Peyer's patch (tissue), 4 donors: ENCODE results near the gene CCDC78. TPM values are rescaled to one million over a fixed set of nuclear protein-coding genes. Genes with fewer than 3 reads are reported as not detected.

Experiments
- DNase-seq, 3 donors: peaks; one replicate each; pipeline ENCODE4 v3.0.0-alpha.2; 2017 to 2019
- H3K27ac ChIP-seq, 4 donors: fragments of 200-600 bp; sonication (generic); one replicate each; pipeline ENCODE4 v1.5.1; 2016 to 2019
- H3K27me3 ChIP-seq, 2 donors: fragments of 200-600 bp; sonication (generic); one replicate each; pipeline ENCODE4 v1.5.1; 2019
- H3K36me3 ChIP-seq, 3 donors: fragments of 200-600 bp; sonication (generic); one replicate each; pipeline ENCODE4 v1.5.1; 2016 to 2019
- H3K4me1 ChIP-seq, 4 donors: fragments of 200-600 bp; sonication (generic); one replicate each; pipeline ENCODE4 v1.5.1; 2016 to 2019
- H3K4me3 ChIP-seq, 4 donors: fragments of 200-600 bp; sonication (generic); 1 replicate in 3 of 4; 2 replicates in 1 of 4; pipeline ENCODE4 v1.5.1; 2016 to 2019; ENCODE audit warnings: mild to moderate bottlenecking in 1 of 4
- H3K9me3 ChIP-seq, 4 donors: fragments of 200-600 bp; sonication (generic); one replicate each; pipeline ENCODE4 v1.5.1; 2016 to 2019; ENCODE audit warnings: mild to moderate bottlenecking in 1 of 4
- CTCF ChIP-seq, 6 experiments: fragments of 450-650 bp in 4 of 6; fragments of 200-600 bp in 2 of 6; sonication (generic) in 1 of 6; IDR thresholded peaks; one replicate each; pipeline ENCODE4 v1.5.1; 2017 to 2019; ENCODE audit warnings: antibody characterized with exemption in 6 of 6, mild to moderate bottlenecking in 3 of 6, moderate library complexity in 1 of 6
- POLR2A ChIP-seq, 2 donors: fragments of 450-650 bp; IDR thresholded peaks; one replicate each; pipeline ENCODE4 v1.5.1; 2017; ENCODE audit warnings: antibody characterized with exemption in 2 of 2, mild to moderate bottlenecking in 2 of 2, moderate library complexity in 2 of 2
- total RNA-seq, 4 donors: library from RNA; depleted of rRNA; stranded (reverse); fragments of >200 nt; gene quantifications; one replicate each; pipeline ENCODE4 v1.1.0, GENCODE V29; 2016

CCDC78 gene
- total RNA-seq, 4 donors from 2014 or later, result 2.1 to 13.2 (median 6.3) TPM

- peaks cover 4 to 52% (median 31%) of the 10 kb centered on the region in 4 donors for H3K4me1 ChIP-seq
Measured at GRCh38 chr16:718922-719321, 7.3 kb downstream of the CCDC78 start.

GRCh38 chr16:718389-718788 lies 7.9 kb downstream of the CCDC78 start:
- no peak overlapping the region for H3K27ac ChIP-seq
- no peak for TF ChIP-seq CTCF (IDR thresholded peaks at IDR 0.05)
- TF ChIP-seq POLR2A (IDR thresholded peaks at IDR 0.05), result no peak
- H3K27me3 ChIP-seq, result no peaks in the 10 kb centered on the region
- H3K4me3 ChIP-seq, result no peak overlapping the region
- no peaks in the 10 kb centered on the region for H3K9me3 ChIP-seq
- H3K36me3 ChIP-seq, result peaks cover 0 to 3% (median 0%) of the 10 kb centered on the region in 3 donors
- DNase-seq, result no peak
- H3K4me1 ChIP-seq, result peaks cover 4 to 52% (median 31%) of the 10 kb centered on the region in 4 donors

More at GRCh38 chr16:718922-719321, 7.3 kb downstream of the CCDC78 start:
- Histone ChIP-seq H3K4me3 (no peak overlapping the region), H3K9me3 (no peaks in the 10 kb centered on the region), H3K36me3 (peaks cover 0 to 3% (median 0%) of the 10 kb centered on the region in 3 donors), H3K27ac (no peak overlapping the region), H3K27me3 (no peaks in the 10 kb centered on the region)
- peak in 1 of 3 donors; percentile 58 for DNase-seq
- TF ChIP-seq POLR2A (IDR thresholded peaks at IDR 0.05), result no peak
- TF ChIP-seq CTCF (IDR thresholded peaks at IDR 0.05), result no peak

- peaks cover 4 to 52% (median 31%) of the 10 kb centered on the region in 4 donors for H3K4me1 ChIP-seq
- H3K4me3 ChIP-seq, result no peak overlapping the region
- H3K9me3 ChIP-seq, result no peaks in the 10 kb centered on the region
- no peak overlapping the region for H3K27ac ChIP-seq
- DNase-seq, result no peak
- H3K36me3 ChIP-seq, result peaks cover 0 to 3% (median 0%) of the 10 kb centered on the region in 3 donors
- TF ChIP-seq POLR2A (IDR thresholded peaks at IDR 0.05) (no peak), CTCF (IDR thresholded peaks at IDR 0.05) (no peak)
- H3K27me3 ChIP-seq, result no peaks in the 10 kb centered on the region
Measured at GRCh38 chr16:717450-718245, 8.6 kb downstream of the CCDC78 start.

GRCh38 chr16:716768-717325 lies 9.4 kb downstream of the CCDC78 start:
- no peaks in the 10 kb centered on the region for H3K36me3 ChIP-seq
- H3K27me3 ChIP-seq, result no peaks in the 10 kb centered on the region
- no peaks in the 10 kb centered on the region for H3K9me3 ChIP-seq
- H3K4me3 ChIP-seq, result no peak overlapping the region
- TF ChIP-seq POLR2A (IDR thresholded peaks at IDR 0.05) (no peak), CTCF (IDR thresholded peaks at IDR 0.05) (no peak)
- peaks cover 4 to 47% (median 30%) of the 10 kb centered on the region in 4 donors for H3K4me1 ChIP-seq
- H3K27ac ChIP-seq, result no peak overlapping the region
- no peak for DNase-seq

GRCh38 chr16:716200-716568 lies 10.1 kb downstream of the CCDC78 start:
- peaks cover 4 to 45% (median 24%) of the 10 kb centered on the region in 4 donors for H3K4me1 ChIP-seq
- H3K4me3 ChIP-seq, result peak overlapping the region in 3 of 4 donors; percentile 74 to 82 (median 80)
- H3K9me3 ChIP-seq, result no peaks in the 10 kb centered on the region
- TF ChIP-seq POLR2A (IDR thresholded peaks at IDR 0.05) (no peak), CTCF (IDR thresholded peaks at IDR 0.05) (no peak)
- peaks cover 0 to 3% of the 10 kb centered on the region in 2 donors for H3K27me3 ChIP-seq
- no peaks in the 10 kb centered on the region for H3K36me3 ChIP-seq
- no peak for DNase-seq
- H3K27ac ChIP-seq, result peak overlapping the region in 1 of 4 donors; percentile 58
